WTC11 (cell line): Measurements from ENCODE around the gene USP10. TPM values are rescaled to one million over a fixed set of nuclear protein-coding genes. Genes with fewer than 3 reads are reported as not detected.
A peak's percentile ranks its signal among the peaks of the same experiment; 100 is the strongest.

Experiments
- ATAC-seq: fragments of 200-7000 bp; cut with Tn5 transposase; 2 replicates; pipeline ENCODE4 v1.10.0; 2021; ENCODE audit warnings: mild to moderate bottlenecking, moderate library complexity
- CTCF ChIA-PET: fragments of 300-600 bp; sonication (Branson Sonifier 250); formaldehyde crosslinking; loops from one replicate; lab custom pipeline; 2021; ENCODE audit warnings: antibody characterized with exemption; lab: Charles Lee
- POLR2A ChIA-PET: fragments of 350-600 bp; sonication (Branson Sonifier 250); formaldehyde crosslinking; loops from one replicate; lab custom pipeline; 2021; ENCODE audit warnings: antibody characterized with exemption; lab: Charles Lee
- DNase-seq: peaks from one replicate; pipeline ENCODE4 v3.0.0; 2021; ENCODE audit warnings: low spot score
- H3K27ac Mint-ChIP-seq: 2 replicates; pipeline ENCODE4 v1.8.0; 2021; ENCODE audit warnings: mixed read lengths
- H3K27me3 Mint-ChIP-seq: 2 replicates; pipeline ENCODE4 v1.8.0; 2021; ENCODE audit warnings: low read depth, mild to moderate bottlenecking, moderate library complexity, mixed read lengths
- H3K36me3 Mint-ChIP-seq: 2 replicates; pipeline ENCODE4 v1.8.0; 2021; ENCODE audit warnings: mixed read lengths
- H3K4me1 Mint-ChIP-seq: 2 replicates; pipeline ENCODE4 v1.8.0; 2022; ENCODE audit warnings: mixed read lengths
- H3K4me3 Mint-ChIP-seq: 2 replicates; pipeline ENCODE4 v1.8.0; 2021; ENCODE audit warnings: mild to moderate bottlenecking, moderate library complexity, mixed read lengths
- H3K9me3 Mint-ChIP-seq: 2 replicates; pipeline ENCODE4 v1.8.0; 2021; ENCODE audit warnings: mixed read lengths
- AFF4 ChIP-seq: sonication (generic); formaldehyde crosslinking; IDR thresholded peaks from 2 replicates; pipeline ENCODE4 v1.8.1; 2023; ENCODE audit warnings: mild to moderate bottlenecking, missing genetic modification reagents, borderline replicate concordance
- ATF2 ChIP-seq: sonication (generic); formaldehyde crosslinking; IDR thresholded peaks from 2 replicates; pipeline ENCODE4 v1.8.1; 2022; ENCODE audit warnings: low read depth, missing genetic modification reagents, borderline replicate concordance
- ATF3 ChIP-seq: sonication (generic); formaldehyde crosslinking; conservative IDR thresholded peaks from 2 replicates; pipeline ENCODE4 v1.8.1; 2022; ENCODE audit warnings: mild to moderate bottlenecking, missing genetic modification reagents
- E2F5 ChIP-seq: sonication (generic); formaldehyde crosslinking; IDR thresholded peaks from 2 replicates; pipeline ENCODE4 v1.8.1; 2022; ENCODE audit warnings: mild to moderate bottlenecking, moderate library complexity, missing genetic modification reagents
- FOXJ3 ChIP-seq: sonication (generic); formaldehyde crosslinking; IDR thresholded peaks from 2 replicates; pipeline ENCODE4 v1.9.0; 2021; ENCODE audit warnings: missing genetic modification reagents, mild to moderate bottlenecking, borderline replicate concordance
- IRF1 ChIP-seq: sonication (generic); formaldehyde crosslinking; IDR thresholded peaks from 2 replicates; pipeline ENCODE4 v1.8.0; 2023; ENCODE audit warnings: missing genetic modification reagents
- JUN ChIP-seq: sonication (generic); formaldehyde crosslinking; IDR thresholded peaks from 2 replicates; pipeline ENCODE4 v1.8.0; 2023; ENCODE audit warnings: mild to moderate bottlenecking, missing genetic modification reagents
- MAX ChIP-seq: sonication (generic); formaldehyde crosslinking; IDR thresholded peaks from 2 replicates; pipeline ENCODE4 v1.8.0; 2022; ENCODE audit warnings: mild to moderate bottlenecking, missing genetic modification reagents
- NFE2L1 ChIP-seq: sonication (generic); formaldehyde crosslinking; IDR thresholded peaks from 2 replicates; pipeline ENCODE4 v1.8.1; 2023; ENCODE audit warnings: missing genetic modification reagents
- PRDM15 ChIP-seq: sonication (generic); formaldehyde crosslinking; IDR thresholded peaks from 2 replicates; pipeline ENCODE4 v1.8.0; 2022; ENCODE audit warnings: missing genetic modification reagents
- PREB ChIP-seq: sonication (generic); formaldehyde crosslinking; IDR thresholded peaks from 2 replicates; pipeline ENCODE4 v1.8.1; 2022; ENCODE audit warnings: mild to moderate bottlenecking, missing genetic modification reagents, moderate library complexity, borderline replicate concordance
- RELA ChIP-seq: sonication (generic); formaldehyde crosslinking; IDR thresholded peaks from 2 replicates; pipeline ENCODE4 v1.8.1; 2022; ENCODE audit warnings: missing genetic modification reagents, mild to moderate bottlenecking, borderline replicate concordance
- RORB ChIP-seq: fragments of 250-450 bp; sonication (Bioruptor Pico); IDR thresholded peaks from 2 replicates; pipeline ENCODE4 v1.9.0; 2021; ENCODE audit warnings: mild to moderate bottlenecking
- TEAD1 ChIP-seq: sonication (generic); formaldehyde crosslinking; IDR thresholded peaks from 2 replicates; pipeline ENCODE4 v1.8.0; 2022; ENCODE audit warnings: mild to moderate bottlenecking, missing genetic modification reagents
- TP53 ChIP-seq: sonication (generic); formaldehyde crosslinking; IDR thresholded peaks from 2 replicates; pipeline ENCODE4 v1.8.1; 2023; ENCODE audit warnings: mild to moderate bottlenecking, missing genetic modification reagents
- ZBTB21 ChIP-seq: sonication (generic); formaldehyde crosslinking; IDR thresholded peaks from 2 replicates; pipeline ENCODE4 v1.8.1; 2023; ENCODE audit warnings: mild to moderate bottlenecking, missing genetic modification reagents, borderline replicate concordance
- total RNA-seq: library from RNA; stranded (reverse); gene quantifications from 3 replicates; pipeline ENCODE4 v1.2.3, GENCODE V29; 2021

Gene USP10
- total RNA-seq, 1 experiment from 2014 or later, result 138 TPM

GRCh38 chr16:84818133-84818532, 118.3 kb downstream of the USP10 start (continued):
- TF ChIP-seq ATF2 (CRISPR knock-in tag), result no peak
- TF ChIP-seq AFF4, result no peak
- TF ChIP-seq ATF3 (CRISPR knock-in tag), result no peak
- no peak for TF ChIP-seq E2F5 (CRISPR knock-in tag)
- TF ChIP-seq NFE2L1 (CRISPR knock-in tag), result no peak
- TF ChIP-seq PREB (CRISPR knock-in tag), result no peak
- TF ChIP-seq FOXJ3 (CRISPR knock-in tag), result no peak
- TF ChIP-seq RELA (CRISPR knock-in tag), result no peak
- no peak for TF ChIP-seq ZBTB21 (CRISPR knock-in tag)

GRCh38 chr16:84818989-84819643, 119.3 kb downstream of the USP10 start:
- Mint-ChIP-seq H3K4me3 (peak overlapping the region; percentile 80), H3K36me3 (no peaks in the 10 kb centered on the region), H3K27me3 (peaks cover 50% of the 10 kb centered on the region), H3K9me3 (peaks cover 5% of the 10 kb centered on the region), H3K4me1 (peaks cover 14% of the 10 kb centered on the region), H3K27ac (no peak overlapping the region)
- ChIA-PET POLR2A (interaction anchor here (1.1 to 1.3 kb wide), 3 partner anchors 12 to 24 kb away, joined by 3 read pairs; no protein-coding TSS in a partner anchor), CTCF (interaction anchor here (0.6 to 2.6 kb wide), 16 partner anchors 55 to 267 kb away, joined by 3 to 15 read pairs (median 4); no protein-coding TSS in a partner anchor)
- ATAC-seq, result peak; percentile 40
- TF ChIP-seq MAX (CRISPR knock-in tag) (no peak; the same call in 1 of the 2 replicates), TP53 (no peak), JUN (CRISPR knock-in tag) (no peak), RORB (CRISPR knock-in tag) (no peak), PRDM15 (CRISPR knock-in tag) (peak; percentile 92), TEAD1 (CRISPR knock-in tag) (no peak), E2F5 (CRISPR knock-in tag) (no peak), IRF1 (no peak)
- no peak for DNase-seq
